Measurements from ENCODE around the gene C22orf31.
"Not testable (repeated sequence)": the region's sequence is repeated elsewhere in the genome, so short reads cannot be mapped to it uniquely, and the experiment has no call there.

C22orf31 gene

GRCh38 chr22:29049655-29050263 is 11.9 kb downstream of the C22orf31 start:
- no peak for DNase-seq (ENCODE audit: low read depth in 2 of 2)
- H3K4me3 ChIP-seq (replicated peaks in 1 of 2; ENCODE audit: low read depth in 2 of 2, low read length in 2 of 2): no peak overlapping the region
- TF ChIP-seq CTCF (IDR thresholded peaks at IDR 0.05; ENCODE audit: low read depth, low read length): no peak

- DNase-seq (ENCODE audit: low read depth in 2 of 2): no peak
- H3K4me3 ChIP-seq (replicated peaks in 1 of 2; ENCODE audit: low read depth in 2 of 2, low read length in 2 of 2): no peak overlapping the region
- no peak for TF ChIP-seq CTCF (IDR thresholded peaks at IDR 0.05; ENCODE audit: low read depth, low read length)
Observed at GRCh38 chr22:29048822-29049654, 12.6 kb downstream of the C22orf31 start.

DNA sequence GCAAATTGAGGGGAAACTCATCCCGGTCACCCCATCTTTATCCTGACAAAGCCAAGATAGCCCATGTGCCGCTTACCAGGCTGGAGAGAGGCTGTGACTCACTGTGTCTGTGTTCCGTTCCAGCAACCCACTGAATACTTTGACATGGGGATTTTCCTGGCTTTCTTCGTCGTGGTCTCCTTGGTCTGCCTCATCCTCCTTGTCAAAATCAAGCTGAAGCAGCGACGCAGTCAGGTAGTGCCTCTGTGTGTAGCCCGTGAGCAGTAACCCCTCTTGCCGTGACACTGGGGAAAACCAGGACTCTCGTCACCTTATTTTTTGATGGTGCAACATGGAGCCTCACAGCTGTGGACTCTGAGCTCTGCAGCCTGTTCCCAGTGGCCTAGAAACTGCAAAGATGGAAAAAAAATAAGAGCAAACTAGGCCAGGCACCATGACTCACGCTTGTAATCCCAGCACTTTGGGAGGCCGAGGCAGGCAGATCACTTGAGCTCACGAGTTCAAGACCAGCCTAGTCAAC is 16.9 kb downstream of the C22orf31 start:
- no peak overlapping the region for H3K4me3 ChIP-seq (replicated peaks in 1 of 2; ENCODE audit: low read depth in 2 of 2, low read length in 2 of 2)
- DNase-seq (ENCODE audit: low read depth in 2 of 2): peak; percentile 63 to 84
- TF ChIP-seq CTCF (IDR thresholded peaks at IDR 0.05; ENCODE audit: low read depth, low read length): no peak

DNA sequence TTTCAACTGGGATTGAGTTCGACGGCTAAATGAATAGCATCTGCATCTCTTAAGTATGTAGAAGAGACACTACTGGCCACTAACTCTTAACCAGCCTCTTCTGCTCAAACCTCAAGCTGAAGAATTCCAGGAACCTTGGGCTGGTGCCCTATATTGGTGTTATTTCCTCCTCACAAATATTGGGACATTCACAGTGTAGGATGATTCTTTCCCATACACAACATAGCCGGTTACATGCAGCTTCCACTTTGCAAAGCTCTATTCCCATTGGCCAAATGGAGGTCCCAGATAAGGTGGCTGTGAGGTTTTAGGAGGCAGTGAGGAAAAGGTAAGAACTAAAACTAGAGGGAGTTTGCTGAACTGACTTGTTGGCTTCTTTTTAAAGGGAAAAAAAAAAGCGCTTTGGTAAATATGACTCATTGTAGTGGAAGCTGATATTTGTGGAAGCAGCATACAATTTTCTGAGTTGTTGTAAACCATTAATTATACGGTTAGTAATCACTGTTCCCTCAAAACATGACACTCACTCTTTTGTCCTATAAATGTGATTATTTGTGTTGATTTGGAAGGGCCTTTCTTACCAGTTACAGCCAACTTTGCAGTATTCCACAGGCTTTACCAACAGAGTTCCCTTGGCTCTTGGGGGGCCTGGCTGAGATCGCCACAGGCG is 17.6 kb downstream of the C22orf31 start:
- no peak for TF ChIP-seq CTCF (IDR thresholded peaks at IDR 0.05; ENCODE audit: low read depth, low read length)
- no peak overlapping the region for H3K4me3 ChIP-seq (replicated peaks in 1 of 2; ENCODE audit: low read depth in 2 of 2, low read length in 2 of 2)
- DNase-seq (ENCODE audit: low read depth in 2 of 2): peak; percentile 64

DNA sequence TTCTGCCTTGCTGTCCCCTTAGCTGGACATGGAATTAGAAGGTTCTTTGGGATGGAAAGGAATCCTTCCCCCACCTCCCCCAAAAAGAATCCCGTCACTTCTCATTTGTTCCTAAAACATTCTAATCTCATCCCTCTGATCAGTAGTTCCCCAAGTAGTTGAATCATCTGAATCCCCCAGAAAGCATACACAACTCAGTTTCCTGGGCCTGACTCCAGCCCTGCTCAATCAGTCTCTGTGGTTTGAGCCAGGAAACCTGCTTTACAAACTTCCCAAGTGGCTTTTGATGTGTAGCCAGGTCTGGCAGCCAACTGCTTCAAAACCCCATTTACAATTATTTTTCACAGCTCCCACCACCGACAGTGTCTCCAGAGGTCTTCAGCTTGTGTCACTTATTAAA is 20.2 kb downstream of the C22orf31 start:
- DNase-seq (ENCODE audit: low read depth in 2 of 2): peak; percentile 71 to 73
- no peak overlapping the region for H3K4me3 ChIP-seq (replicated peaks in 1 of 2; ENCODE audit: low read depth in 2 of 2, low read length in 2 of 2)
- TF ChIP-seq CTCF (IDR thresholded peaks at IDR 0.05; ENCODE audit: low read depth, low read length): no peak

- no peak overlapping the region for H3K4me3 ChIP-seq (replicated peaks in 1 of 2; ENCODE audit: low read depth in 2 of 2, low read length in 2 of 2)
- peak; percentile 93 for DNase-seq (ENCODE audit: low read depth in 2 of 2)
- TF ChIP-seq CTCF (IDR thresholded peaks at IDR 0.05; ENCODE audit: low read depth, low read length): peak; percentile 95
Observed at GRCh38 chr22:29040385-29041275, 21.0 kb downstream of the C22orf31 start.

- DNase-seq (ENCODE audit: low read depth in 2 of 2); H3K4me3 ChIP-seq (replicated peaks in 1 of 2; ENCODE audit: low read depth in 2 of 2, low read length in 2 of 2): not testable (repeated sequence)
Observed at GRCh38 chr22:29039684-29040083, 21.9 kb downstream of the C22orf31 start.

Data from cardiac fibroblast (primary cell).